SKM-1 (cell line): ENCODE measurements around the gene BMP7.
"Not testable (repeated sequence)": the region's sequence is repeated elsewhere in the genome, so short reads cannot be mapped to it uniquely, and the experiment has no call there.

Experiments
- DNase-seq: peaks from one replicate; lab custom pipeline; 2025; ENCODE audit not compliant: unreplicated experiment; lab: John Stamatoyannopoulos, UW

BMP7 gene

DNA sequence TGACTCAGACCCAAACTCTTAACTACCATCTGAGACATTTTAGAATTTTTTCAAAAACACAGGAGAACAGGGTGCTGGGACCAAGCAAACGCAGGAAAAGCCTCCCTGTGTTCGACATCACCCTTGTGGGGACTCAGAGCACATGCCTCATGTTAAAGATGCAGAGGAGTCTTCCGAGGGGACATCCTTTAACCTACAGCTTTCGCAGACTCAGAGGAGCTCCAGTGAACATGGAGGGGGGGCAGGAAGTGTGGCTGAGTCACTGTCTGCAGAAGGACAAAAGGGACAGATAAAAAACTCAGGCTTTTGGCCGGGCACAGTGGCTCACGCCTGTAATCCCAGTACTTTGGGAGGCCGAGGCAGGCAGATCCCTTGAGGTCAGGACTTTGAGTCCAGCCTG is 15.1 kb downstream of the BMP7 start:
- no peak for DNase-seq

DNA sequence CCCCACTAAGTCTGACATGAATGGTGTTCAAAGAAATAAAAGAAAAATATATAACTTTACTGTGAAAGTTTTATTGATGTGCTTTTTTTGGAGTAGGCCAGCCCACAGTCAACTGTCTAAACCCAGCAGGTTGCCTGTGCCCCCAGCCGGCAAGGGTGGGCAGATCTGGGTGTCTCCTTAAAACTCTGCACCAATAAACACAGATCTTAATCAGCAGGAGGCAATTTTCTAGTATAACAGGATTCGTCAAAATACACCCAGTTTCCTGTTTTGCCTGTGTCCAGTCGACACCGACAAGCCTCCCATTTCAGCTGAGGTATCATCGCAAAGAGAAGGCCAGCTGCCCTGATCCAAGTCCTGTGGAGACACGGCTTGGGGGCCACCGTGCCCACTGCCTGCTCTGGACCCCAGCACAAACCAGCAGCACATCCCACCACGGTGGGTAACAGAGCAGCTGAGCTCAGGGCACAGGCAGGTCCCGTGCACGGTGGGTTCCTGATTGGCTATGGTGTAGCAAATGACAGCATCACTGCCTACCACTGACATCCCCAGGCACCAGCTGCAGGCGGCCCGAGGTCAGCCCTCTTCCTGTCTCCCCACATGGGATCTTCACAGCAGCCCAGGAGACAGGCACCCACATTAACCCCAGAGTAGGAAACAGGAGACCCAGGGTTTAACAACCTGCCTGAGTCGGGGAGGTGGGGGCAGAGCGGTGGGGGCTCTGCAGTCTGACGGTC is 15.7 kb downstream of the BMP7 start:
- no peak for DNase-seq

DNA sequence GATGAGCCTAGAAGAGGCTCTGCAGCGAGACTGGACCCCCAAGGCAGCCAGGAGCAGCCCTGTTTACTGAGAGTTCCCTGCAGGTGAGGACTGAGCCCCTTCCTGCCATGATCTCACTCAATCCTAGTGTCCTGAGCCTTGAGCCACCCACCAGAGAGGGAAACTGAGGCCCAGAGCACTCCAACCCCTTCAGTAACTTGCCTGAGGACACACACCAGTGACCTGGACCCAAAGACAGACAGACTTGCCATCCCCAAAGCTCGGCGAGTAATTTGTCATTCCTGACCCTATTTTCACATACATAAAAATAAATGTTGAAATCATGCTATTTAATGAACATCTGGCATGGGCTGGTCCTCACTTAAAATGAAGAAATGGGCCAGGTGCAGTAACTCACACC is 16.7 kb downstream of the BMP7 start:
- DNase-seq = no peak

DNA sequence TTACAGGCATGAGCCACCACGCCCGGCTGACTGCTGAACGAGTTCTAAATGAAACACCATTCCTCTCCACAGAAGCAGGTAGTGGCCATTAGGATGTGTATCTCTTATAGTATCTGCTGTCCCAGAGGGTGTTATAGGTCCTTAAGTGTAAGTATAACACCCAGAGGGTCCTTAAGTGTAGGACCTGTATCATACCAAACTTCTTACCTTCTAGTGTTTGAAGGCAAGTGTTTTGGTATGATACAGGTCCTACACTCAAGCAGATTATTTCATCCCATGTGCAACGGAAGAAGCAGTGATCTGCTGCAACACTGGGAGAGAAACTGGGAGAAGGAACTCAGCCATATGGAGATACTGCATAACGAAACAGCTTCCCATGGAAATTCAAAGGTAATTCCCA is 17.4 kb downstream of the BMP7 start:
- no peak for DNase-seq

- no peak for DNase-seq
Measured at GRCh38 chr20:57248132-57248797, 18.2 kb downstream of the BMP7 start.

DNA sequence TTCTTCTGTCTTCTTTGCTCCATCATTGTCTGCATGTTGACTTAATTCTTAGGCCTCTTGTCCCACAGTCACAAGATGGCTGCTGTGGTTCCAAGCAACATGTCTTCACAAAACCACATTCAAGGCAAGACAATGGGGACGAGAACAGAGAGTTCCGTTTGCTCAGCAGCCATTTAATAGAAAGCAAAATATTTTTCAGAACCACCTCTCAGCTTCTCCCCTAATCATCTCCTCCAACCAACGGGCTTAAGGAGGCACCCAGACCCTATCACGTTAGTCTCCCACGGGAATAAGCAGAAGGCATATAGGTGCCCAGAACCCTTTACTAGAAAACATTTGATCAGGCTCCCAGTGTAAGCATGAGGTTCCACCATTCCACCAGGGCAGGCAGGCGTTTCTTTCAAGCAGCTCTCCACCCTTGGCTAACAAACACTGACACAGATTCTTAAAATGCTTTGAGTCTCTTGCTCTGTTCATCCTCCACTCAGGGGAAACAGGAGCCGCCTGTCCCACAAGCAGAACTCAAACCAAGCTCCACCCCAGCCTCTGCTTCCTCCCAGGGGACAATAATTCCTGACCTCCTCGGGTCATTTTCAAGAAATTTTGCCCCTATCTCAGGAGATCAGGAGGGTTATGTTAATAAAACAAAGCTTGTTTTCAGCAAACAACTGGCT is 19.0 kb downstream of the BMP7 start:
- no peak for DNase-seq

DNA sequence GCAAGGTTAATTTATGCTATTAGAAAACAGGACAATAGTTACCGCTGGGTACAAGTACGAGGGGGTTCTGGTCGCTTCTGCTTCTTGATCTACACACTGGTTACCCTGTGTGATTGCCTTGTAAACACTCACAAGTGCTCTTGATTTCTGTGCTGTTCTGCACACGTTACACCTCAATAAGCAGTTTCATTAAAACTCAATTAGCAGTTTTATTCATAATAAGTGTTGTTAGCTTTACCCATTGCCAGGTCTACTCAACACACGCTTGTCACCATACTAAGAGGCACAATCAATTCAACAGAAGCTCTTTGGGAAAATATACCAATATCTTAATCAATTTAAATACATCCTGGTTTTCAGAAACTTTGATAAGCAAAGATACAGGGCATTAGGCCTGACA is 20.4 kb downstream of the BMP7 start:
- DNase-seq = no peak

DNA sequence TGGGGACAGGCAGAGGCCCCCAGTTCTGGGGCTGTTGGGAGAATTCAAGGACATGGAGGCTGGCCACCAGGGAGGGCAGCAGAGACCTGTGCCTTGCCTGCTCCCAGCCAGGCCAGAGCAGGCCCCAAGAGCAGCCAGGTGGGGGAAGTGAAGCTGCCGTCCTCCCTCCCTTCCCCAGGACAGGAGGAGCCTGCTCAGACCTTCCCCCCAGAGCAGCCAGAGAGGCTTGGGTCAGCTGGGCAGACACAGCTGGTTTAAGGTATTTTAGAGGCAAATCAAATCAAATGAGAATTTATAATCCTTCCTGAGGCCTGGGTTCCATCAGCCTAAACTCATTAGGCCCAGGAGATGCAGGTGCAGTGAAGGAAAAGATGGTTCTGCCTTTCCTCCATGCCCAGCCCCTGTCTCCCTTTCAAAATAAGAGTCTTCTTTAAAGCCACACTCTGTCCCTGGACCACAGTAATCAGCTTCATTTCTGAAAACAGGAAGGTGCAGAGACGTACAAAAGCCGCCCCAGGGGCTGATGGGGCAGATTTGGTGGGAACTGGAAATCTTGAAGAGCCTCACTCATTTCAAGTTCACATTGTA is 21.7 kb downstream of the BMP7 start:
- DNase-seq = no peak

DNA sequence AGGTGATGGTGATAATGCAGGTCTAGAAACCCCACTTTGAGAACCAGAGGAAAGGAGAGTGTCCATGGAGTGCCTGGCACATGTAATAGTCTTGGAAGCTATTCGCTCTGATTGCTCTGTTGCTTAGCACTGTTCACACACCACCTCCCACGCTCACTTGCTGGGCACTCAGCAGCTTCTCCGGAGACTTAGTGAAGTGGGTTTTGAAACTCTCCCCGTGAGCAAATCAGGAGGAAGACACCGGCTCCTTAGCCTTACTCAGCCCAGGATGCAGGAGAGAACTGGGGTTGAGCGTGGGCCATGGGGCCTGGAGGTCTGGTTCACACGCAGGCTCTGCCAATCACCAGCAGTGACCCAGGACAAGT is 22.2 kb downstream of the BMP7 start:
- DNase-seq = no peak

DNA sequence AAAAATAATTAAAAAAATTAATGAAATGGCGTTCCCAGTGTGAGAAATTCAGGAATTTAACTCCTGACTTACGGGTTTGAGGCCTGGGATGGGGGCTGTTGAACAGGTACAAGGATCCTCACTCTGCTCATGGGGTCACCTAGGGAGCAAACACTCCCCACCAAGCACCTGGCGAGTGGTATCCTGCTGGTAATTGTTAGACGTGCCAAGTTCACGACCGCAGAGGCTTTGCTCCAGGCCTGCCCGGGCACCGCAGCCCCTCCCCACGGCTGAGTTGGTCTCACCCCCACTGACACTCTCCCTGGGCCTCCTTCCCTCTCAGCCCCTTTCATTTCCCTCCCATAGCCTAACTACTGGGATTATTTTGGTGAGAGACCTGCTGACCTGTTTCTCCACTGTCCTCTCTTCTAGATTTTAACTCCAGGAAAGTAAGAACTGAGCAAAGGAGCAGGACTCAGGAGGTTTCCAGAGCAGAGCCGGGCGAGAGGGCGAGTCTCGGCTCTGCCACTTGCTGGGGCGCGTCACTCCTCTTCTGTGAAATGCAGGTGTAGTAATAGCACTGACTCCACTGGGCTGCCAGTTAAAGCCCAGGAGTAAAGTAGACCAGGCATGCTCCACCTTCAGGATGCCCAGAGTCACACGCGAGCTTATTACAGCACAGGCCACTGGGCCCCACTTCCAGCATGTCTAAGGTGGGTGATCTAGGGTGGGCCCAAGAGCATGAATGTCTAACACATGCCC is 22.8 kb downstream of the BMP7 start:
- DNase-seq = no peak

GRCh38 chr20:57242414-57242813 is 24.0 kb downstream of the BMP7 start:
- no peak for DNase-seq

- DNase-seq = no peak
Measured at GRCh38 chr20:57241363-57241991, 25.0 kb downstream of the BMP7 start.

DNA sequence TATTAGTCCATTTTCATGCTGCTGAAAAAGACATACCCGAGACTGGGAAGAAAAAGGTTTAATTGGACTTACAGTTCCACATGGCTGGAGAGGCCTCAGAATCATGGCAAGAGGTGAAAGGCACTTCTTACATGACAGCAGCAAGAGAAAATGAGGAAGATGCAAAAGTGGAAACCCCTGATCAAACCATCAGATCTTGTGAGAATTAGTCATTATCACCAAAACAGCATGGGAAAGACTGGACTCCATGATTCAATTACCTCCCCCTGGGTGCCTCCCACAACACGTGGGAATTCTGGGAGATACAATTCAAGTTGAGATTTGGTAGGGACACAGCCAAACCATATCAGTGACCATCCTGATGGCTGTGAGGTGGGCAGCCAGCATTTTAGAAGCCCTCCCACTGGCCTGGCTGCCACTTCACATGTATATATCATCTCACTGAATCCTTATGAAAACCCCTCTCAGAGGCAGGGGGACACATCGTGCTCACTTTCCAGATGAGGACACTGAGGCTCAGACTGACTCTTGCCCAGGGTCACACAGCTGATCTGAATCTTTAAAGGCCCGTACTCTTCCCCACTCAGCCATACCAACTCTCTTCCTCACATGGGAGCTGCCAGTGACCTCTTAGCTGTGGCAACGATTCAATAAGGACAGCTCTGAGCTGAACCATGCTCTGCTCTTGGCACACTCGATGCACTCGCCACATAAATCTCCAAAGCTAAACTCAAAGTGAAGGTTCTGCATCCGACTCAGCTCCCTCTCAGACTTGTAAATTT is 25.7 kb downstream of the BMP7 start:
- DNase-seq = no peak

GRCh38 chr20:57239725-57240124 is 26.7 kb downstream of the BMP7 start:
- DNase-seq = not testable (repeated sequence)

- not testable (repeated sequence) for DNase-seq
Measured at GRCh38 chr20:57239324-57239723, 27.1 kb downstream of the BMP7 start.

DNA sequence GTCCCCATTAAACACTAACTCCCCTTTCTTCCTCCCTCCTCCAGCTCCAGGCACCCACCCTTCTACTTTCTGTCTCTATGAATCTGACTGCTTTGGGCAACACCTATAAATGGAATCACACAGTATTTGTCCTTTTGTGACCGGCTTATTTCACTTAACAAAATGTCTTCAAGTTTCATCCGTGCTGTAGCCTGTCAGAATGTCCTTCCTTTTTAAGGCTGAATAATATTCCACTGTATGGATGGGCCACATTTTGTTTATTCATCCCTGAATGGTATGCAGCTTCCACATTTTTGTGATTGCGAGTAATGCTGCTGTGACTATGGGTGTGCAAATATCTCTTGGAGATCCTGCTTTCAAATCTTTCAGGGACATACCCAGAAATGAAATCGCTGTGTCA is 28.4 kb downstream of the BMP7 start:
- no peak for DNase-seq

- no peak for DNase-seq
Measured at GRCh38 chr20:57237585-57237953, 28.9 kb downstream of the BMP7 start.

DNA sequence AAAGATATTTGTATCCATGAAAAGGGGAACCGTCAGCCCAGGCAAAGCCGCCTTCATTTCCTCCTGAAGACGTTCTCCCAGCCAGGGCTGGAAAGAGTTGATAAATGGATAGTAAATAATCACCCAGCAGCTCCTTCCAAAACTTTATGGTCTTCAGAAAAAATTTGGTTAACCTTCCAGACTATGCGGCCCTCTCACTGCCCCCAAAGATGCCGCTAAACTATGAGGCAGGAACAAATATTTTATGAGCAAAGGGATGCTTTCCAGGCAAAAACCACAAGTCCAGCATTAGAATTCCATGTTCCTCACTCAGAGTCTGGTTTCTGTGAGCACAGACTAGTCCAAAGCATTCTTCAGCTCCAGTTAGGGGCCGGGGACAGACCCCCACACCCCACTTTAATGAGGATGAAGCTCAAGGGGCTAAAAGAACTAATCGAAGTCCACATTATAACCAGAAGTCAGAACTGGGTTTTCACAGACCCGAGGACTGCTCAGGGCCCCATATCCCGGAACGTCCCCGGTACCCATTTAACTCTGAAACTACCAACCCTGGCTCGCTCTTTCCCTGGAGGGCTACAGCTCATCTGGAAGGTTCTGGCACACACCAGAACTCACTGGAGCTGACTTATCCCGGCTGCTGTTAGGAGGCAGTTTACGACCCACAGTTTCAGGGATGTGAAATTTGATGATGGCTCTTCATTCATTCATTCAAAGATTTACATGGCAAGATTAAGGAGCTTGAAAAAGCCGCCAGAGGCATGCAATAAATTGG is 29.4 kb downstream of the BMP7 start:
- DNase-seq = no peak

DNA sequence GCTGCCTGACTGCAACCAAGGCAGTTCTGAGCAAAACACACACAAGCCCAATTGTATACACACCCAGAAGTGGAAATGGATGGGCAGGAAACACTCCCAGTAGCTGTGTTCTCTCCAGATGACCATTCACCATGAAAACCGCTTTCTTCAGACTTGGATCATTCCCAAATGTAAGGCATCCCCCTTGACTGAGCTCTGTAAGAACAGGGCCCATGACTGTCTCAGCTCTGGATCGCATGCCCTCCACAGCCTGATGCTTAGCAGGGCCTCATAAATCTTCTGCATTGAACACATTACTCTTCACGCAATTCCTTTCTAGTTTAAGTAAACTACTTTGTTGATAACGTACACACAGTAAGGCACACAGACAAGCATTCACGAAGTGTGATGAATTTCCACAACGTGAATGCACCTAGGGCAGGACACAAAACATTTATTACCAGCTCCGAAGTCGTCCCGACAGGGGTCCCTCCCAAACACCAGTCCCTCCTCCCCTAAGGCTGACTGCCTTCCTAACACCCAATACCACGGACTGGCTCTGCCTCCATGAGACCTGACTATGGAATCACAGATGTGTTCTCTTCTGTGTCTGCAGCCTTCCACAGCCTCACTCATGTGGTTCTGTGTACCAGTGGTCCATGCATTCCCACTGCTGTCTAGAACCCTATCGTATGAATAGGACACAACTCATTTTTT is 31.7 kb downstream of the BMP7 start:
- DNase-seq = no peak
